HG03432 (cell line): ENCODE measurements around the gene POLDIP3.
A peak's percentile ranks its signal among the peaks of the same experiment; 100 is the strongest.
"Not testable (repeated sequence)": the region's sequence is repeated elsewhere in the genome, so short reads cannot be mapped to it uniquely, and the experiment has no call there.

Experiments used
- ATAC-seq: cut with Tn5 transposase; IDR thresholded peaks from one replicate; pipeline ENCODE4 v1.9.1; 2021; ENCODE audit warnings: mild to moderate bottlenecking, moderate library complexity; ENCODE audit not compliant: unreplicated experiment

The POLDIP3 gene

GRCh38 chr22:42562279-42562678 lies 52.4 kb downstream of the POLDIP3 start:
- ATAC-seq, result no peak

- ATAC-seq, result no peak
Measured at GRCh38 chr22:42561856-42562255, 52.8 kb downstream of the POLDIP3 start.

- ATAC-seq, result no peak
Measured at GRCh38 chr22:42560781-42561180, 53.9 kb downstream of the POLDIP3 start.

- ATAC-seq, result no peak
Measured at GRCh38 chr22:42560381-42560780, 54.3 kb downstream of the POLDIP3 start.

- ATAC-seq, result peak; percentile 81
Measured at GRCh38 chr22:42553475-42554361, 61.0 kb downstream of the POLDIP3 start, which contains the start of gene SERHL2. Gene SERHL2 (plus strand): TSS chr22:42553956. CDS start chr22:42554021, 65 bp downstream.

GRCh38 chr22:42552294-42552647 lies 62.4 kb downstream of the POLDIP3 start:
- ATAC-seq, result not testable (repeated sequence)

- no peak for ATAC-seq
Measured at GRCh38 chr22:42549331-42550060, 65.2 kb downstream of the POLDIP3 start.

- no peak for ATAC-seq
Measured at GRCh38 chr22:42548597-42549330, 65.9 kb downstream of the POLDIP3 start.

GRCh38 chr22:42548126-42548525 lies 66.6 kb downstream of the POLDIP3 start:
- ATAC-seq, result not testable (repeated sequence)

- no peak for ATAC-seq
Measured at GRCh38 chr22:42547562-42547961, 67.1 kb downstream of the POLDIP3 start.

GRCh38 chr22:42544686-42545085 lies 70.0 kb downstream of the POLDIP3 start:
- no peak for ATAC-seq

- peak; percentile 43 for ATAC-seq
Measured at GRCh38 chr22:42539236-42539771, 75.4 kb downstream of the POLDIP3 start.

- peak; percentile 47 for ATAC-seq
Measured at GRCh38 chr22:42537199-42537831, 77.4 kb downstream of the POLDIP3 start.

GRCh38 chr22:42536634-42537033 lies 78.0 kb downstream of the POLDIP3 start:
- not testable (repeated sequence) for ATAC-seq

GRCh38 chr22:42536166-42536565 lies 78.5 kb downstream of the POLDIP3 start:
- ATAC-seq, result no peak

- ATAC-seq, result not testable (repeated sequence)
Measured at GRCh38 chr22:42535082-42535731, 79.5 kb downstream of the POLDIP3 start.
